Activated T-helper 1 cell treated with anti-CD3 and anti-CD28 coated beads, Interleukin-2, amount 50 U/mL, for 16 hours (primary cell): ENCODE results near the gene OPA1.

Experiments used
- DNase-seq, 2 donors: peaks; one replicate each; pipeline ENCODE4 v3.0.0-alpha.2; 2020; ENCODE audit warnings: low read depth in 1 of 2, low spot score in 1 of 2

OPA1 gene

GRCh38 chr3:193592841-193593667 lies at the start of gene OPA1:
Gene OPA1 (plus strand): TSS chr3:193593208. CDS start chr3:193593378, 170 bp downstream.
- peak; percentile 70 to 81 for DNase-seq

GRCh38 chr3:193544289-193544688 lies 48.7 kb upstream of the OPA1 start:
- DNase-seq, result no peak

DNA sequence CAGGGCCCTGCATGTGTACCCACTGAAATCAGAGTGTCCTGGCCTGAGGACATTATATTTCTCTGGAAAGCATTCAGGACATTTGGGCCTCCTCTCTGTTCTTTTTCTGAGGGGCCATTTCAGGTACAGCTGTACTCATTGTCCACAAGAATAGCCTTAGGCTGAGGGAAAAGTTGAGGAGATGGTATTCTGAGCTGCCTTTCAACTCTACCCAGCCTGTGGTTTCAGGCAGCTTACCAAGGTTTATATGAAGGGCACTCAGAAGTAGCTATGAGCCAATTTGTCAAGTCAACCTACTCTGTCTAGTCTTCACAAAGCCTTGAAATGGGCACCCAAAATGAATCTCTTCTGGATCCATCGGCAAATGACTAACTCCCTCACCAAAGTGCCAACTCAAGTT lies 47.7 kb upstream of the OPA1 start:
- no peak for DNase-seq

DNA sequence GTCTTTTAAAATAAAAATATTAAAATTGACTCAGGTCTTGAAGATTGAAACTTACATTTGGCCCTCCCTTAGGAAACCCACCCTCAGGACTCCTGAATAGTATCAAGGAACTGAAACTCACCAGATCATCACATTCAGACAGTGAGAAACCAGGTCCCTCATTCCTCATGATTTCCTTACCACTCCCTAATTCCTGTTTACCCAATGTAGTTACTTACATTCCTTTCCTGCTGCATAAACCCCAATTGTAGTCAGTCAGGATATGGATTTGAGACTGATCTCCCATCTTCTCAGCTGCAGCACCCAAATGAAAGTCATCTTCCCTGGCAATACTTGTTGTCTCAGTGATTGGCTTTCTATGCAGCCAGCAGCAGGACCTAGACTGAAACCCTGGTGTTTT lies 46.9 kb upstream of the OPA1 start:
- DNase-seq, result no peak

- no peak for DNase-seq
Measured at GRCh38 chr3:193548406-193548805, 44.6 kb upstream of the OPA1 start.

DNA sequence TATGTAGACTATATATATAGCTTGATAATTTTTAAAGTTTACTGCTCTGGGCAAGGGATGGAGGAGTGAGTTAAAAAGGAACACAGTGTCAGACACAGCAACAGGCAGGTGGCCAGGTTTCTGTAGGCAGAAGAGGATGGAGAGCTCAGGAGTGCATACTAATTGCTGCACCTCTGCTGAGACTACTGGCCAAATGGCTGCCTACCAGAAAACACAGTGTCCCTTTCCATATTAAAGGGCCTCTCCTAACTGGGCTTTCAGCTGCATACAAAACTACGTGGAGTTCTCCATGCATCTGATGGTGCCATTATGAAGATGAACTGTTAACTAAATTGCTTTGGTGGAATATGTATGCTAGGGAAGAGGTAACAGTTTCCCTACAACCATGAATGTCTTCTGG lies 40.1 kb upstream of the OPA1 start:
- DNase-seq, result no peak

DNA sequence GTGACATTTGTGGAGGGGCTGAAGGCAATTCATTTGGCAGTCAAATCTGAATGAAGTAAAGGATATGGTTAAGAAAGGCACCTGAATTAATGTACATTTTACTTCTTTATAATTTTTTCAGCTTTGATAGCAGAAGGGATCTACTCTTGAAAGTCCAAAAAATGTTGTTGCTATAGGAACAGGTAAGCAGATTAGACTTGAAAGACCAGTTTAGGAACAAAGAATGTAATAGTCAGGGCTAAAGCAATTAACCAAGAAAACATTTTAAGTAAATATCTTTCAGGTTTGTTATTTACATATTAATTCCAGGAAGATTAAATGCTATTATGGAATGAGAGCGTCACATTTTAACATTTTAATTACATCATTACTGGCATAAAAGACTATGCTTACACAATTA lies 39.4 kb upstream of the OPA1 start:
- DNase-seq, result no peak

GRCh38 chr3:193554811-193555210 lies 38.2 kb upstream of the OPA1 start, which contains the start of gene ATP13A4:
Gene ATP13A4 (minus strand): TSS chr3:193554895. CDS start chr3:193554799, 96 bp downstream.
- no peak for DNase-seq

GRCh38 chr3:193556841-193557240 lies 36.2 kb upstream of the OPA1 start:
- no peak for DNase-seq

- DNase-seq, result no peak
Measured at GRCh38 chr3:193559100-193559499, 33.9 kb upstream of the OPA1 start.

GRCh38 chr3:193560091-193560490 lies 32.9 kb upstream of the OPA1 start:
- no peak for DNase-seq

GRCh38 chr3:193560870-193561269 lies 32.1 kb upstream of the OPA1 start:
- no peak for DNase-seq

- no peak for DNase-seq
Measured at GRCh38 chr3:193563426-193563825, 29.6 kb upstream of the OPA1 start.

- DNase-seq, result no peak
Measured at GRCh38 chr3:193564012-193564411, 29.0 kb upstream of the OPA1 start.

GRCh38 chr3:193569119-193569518 lies 23.9 kb upstream of the OPA1 start:
- DNase-seq, result no peak

- peak in 1 of 2 donors; percentile 13 for DNase-seq
Measured at GRCh38 chr3:193572426-193572908, 20.5 kb upstream of the OPA1 start.

DNA sequence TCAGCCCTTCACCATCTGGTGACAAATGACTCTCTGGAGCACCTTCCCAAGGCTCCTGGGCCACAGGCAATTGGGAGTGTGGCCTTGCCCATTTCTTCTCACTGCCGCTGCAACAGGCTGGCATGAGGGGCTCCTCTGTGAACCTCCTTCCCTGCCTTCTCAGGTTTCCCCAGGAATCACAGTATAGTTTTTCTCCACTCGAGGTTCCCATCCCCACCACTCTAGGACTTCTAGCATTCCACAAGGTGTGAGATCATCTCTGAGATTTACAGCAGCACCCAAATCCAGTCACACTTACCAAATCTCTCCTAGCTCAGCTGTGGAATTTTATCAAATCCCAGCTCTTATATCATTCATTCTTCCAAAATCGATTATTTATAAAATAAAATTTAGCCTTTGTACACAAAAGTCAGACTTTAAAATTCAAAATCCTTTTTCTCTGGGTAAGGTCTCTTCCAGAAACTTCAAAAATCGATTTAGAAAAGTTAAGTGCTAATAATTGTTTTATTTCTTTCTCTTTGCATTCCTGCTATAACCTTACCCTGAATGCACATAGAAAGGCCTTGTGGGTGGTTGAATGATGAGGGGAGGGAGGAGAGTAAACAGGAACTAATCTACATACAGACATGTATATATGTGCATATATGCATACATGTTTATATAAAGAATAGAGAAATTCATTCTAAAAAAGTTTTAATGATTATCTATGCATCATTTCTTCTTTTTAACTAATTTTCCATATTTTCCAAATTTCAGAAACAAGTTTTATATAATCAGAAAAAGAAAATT lies 19.4 kb upstream of the OPA1 start:
- DNase-seq, result no peak

GRCh38 chr3:193574488-193575070 lies 18.4 kb upstream of the OPA1 start:
- no peak for DNase-seq

- no peak for DNase-seq
Measured at GRCh38 chr3:193585530-193585929, 7.5 kb upstream of the OPA1 start.

DNA sequence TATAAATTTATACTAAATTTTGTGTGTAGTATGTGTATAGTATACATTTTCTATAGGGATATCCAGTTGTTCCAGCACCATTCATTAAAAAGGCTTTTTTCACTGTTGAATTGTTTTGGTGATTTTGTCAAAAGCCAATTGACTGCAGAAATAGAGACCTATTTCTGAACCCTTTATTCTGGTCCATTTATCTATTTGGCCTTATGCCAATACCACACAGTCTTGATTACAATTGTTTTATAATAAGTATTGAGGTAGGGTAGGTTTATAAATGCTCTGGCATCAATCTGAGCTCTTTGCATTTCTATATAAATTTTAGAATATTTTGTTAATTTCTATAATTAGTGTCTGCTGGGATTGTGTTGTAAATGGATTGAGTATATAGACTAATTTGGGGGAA lies 6.5 kb upstream of the OPA1 start:
- DNase-seq, result no peak

GRCh38 chr3:193589129-193589528 lies 3.9 kb upstream of the OPA1 start:
- DNase-seq, result no peak

- no peak for DNase-seq
Measured at GRCh38 chr3:193589616-193590015, 3.4 kb upstream of the OPA1 start.
